Kidney epithelial cell (primary cell): Measurements from ENCODE around the gene C2orf76. TPM values are rescaled to one million over a fixed set of nuclear protein-coding genes. Genes with fewer than 3 reads are reported as not detected.
"Not testable (repeated sequence)": the region's sequence is repeated elsewhere in the genome, so short reads cannot be mapped to it uniquely, and the experiment has no call there.

Experiments
- DNase-seq: peaks from one replicate; pipeline ENCODE4 v3.0.0-alpha.2; 2010; ENCODE audit warnings: low read depth
- H3K27me3 ChIP-seq: 2 replicates; pipeline ENCODE4 v1.6.0; 2011; ENCODE audit warnings: low read length; ENCODE audit not compliant: control insufficient read depth, insufficient read depth
- H3K36me3 ChIP-seq: 2 replicates; pipeline ENCODE4 v1.5.1; 2011; ENCODE audit warnings: low read length; ENCODE audit not compliant: control insufficient read depth, insufficient read depth
- H3K4me3 ChIP-seq: 2 replicates; pipeline ENCODE4 v1.5.1; 2011; ENCODE audit warnings: low read depth, mild to moderate bottlenecking, control low read depth, low read length
- CTCF ChIP-seq: IDR thresholded peaks from 2 replicates; pipeline ENCODE4 v1.5.1; 2011; ENCODE audit warnings: mild to moderate bottlenecking, moderate library complexity, low read length, control low read depth, inconsistent platforms; ENCODE audit not compliant: insufficient read depth, poor library complexity, severe bottlenecking
- total RNA-seq: library from RNA; depleted of rRNA; stranded (reverse); fragments of >200 nt; gene quantifications from 2 replicates; pipeline ENCODE4 v1.2.3, GENCODE V29; 2015

Gene C2orf76
- total RNA-seq, 1 donor from 2014 or later, result 6.4 TPM

GRCh38 chr2:119279666-119280065 lies 87.0 kb downstream of the C2orf76 start:
- no peaks in the 10 kb centered on the region for H3K36me3 ChIP-seq
- TF ChIP-seq CTCF, result no peak
- DNase-seq, result no peak
- H3K4me3 ChIP-seq, result no peak overlapping the region
- no peaks in the 10 kb centered on the region for H3K27me3 ChIP-seq

DNA sequence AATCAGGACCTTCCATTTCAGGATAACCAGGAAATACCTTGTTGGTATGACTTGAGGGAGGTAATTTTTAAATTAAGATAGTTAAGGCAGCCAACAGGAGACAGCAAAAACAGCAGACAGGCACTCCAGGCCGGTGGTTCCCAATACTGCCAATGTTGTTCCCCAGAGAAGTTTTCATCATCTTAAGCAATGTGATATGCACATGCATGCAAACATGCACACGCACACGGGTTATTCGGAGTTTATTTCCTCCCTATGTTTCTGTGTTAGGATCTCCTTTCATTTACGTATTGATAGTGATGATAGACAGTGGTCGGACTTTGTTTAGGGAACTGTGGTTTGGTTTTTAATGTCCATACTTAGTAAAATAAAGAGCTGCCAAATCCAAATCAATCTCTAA lies 87.7 kb downstream of the C2orf76 start:
- TF ChIP-seq CTCF, result no peak
- Histone ChIP-seq H3K4me3 (no peak overlapping the region), H3K36me3 (no peaks in the 10 kb centered on the region), H3K27me3 (no peaks in the 10 kb centered on the region)
- no peak for DNase-seq

DNA sequence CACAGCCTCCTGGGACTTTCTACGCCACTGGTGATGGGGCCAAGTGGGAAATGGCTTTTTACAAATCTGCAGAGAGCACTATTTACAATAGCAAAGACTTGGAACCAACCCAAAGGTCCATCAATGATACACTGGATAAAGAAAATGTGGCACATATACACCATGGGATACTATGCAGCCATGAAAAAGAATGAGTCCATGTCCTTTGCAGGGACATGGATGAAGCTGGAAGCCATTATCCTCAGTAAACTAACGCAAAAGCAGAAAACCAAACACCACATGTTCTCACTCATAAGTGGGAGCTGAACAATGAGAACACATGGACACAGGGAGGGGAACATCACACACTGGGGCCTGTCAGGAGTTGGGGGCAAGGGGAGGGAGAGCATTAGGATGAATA lies 88.2 kb downstream of the C2orf76 start:
- H3K27me3 ChIP-seq, DNase-seq, H3K4me3 ChIP-seq, H3K36me3 ChIP-seq: not testable (repeated sequence)

GRCh38 chr2:119276864-119277263 lies 89.8 kb downstream of the C2orf76 start:
- Histone ChIP-seq H3K4me3 (no peak overlapping the region), H3K27me3 (no peaks in the 10 kb centered on the region), H3K36me3 (no peaks in the 10 kb centered on the region)
- DNase-seq, result no peak
- no peak for TF ChIP-seq CTCF

DNA sequence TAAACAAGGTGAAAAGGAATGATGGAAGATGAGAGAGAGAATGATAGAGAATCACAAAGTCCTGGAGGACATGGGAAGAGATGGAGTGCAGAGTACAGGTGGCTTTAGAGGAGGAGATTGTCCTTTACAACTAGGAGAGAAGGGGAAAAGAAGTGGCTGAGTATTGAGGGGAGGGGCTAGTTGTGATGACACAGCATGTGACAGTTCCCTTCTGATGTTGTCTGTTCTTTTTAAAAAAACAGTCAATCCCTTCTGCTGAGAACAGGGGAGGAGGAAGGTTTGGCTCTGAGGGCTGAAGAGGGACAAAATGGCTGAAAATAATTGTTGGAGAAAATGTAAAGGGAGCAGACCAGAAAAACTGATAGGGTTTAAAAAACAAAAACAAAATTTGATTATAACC lies 99.0 kb downstream of the C2orf76 start:
- DNase-seq, result no peak
- TF ChIP-seq CTCF, result no peak
- no peaks in the 10 kb centered on the region for H3K27me3 ChIP-seq
- no peaks in the 10 kb centered on the region for H3K36me3 ChIP-seq
- no peak overlapping the region for H3K4me3 ChIP-seq

- Histone ChIP-seq H3K36me3 (no peaks in the 10 kb centered on the region), H3K4me3 (no peak overlapping the region), H3K27me3 (no peaks in the 10 kb centered on the region)
- no peak for DNase-seq
- no peak for TF ChIP-seq CTCF
Measured at GRCh38 chr2:119266091-119266589, 100.5 kb downstream of the C2orf76 start.
